Stimulated activated CD8-positive, alpha-beta memory T cell treated with anti-CD3 and anti-CD28 coated beads, Interleukin-12 subunit alpha, Interleukin-12 subunit beta, amount 100 ng/mL, for 4 hours (primary cell): ENCODE results near the gene TPD52L2.

Experiments used
- DNase-seq: peaks from one replicate; pipeline ENCODE4 v3.0.0-alpha.2; 2020; ENCODE audit warnings: low read depth

TPD52L2 gene

DNA sequence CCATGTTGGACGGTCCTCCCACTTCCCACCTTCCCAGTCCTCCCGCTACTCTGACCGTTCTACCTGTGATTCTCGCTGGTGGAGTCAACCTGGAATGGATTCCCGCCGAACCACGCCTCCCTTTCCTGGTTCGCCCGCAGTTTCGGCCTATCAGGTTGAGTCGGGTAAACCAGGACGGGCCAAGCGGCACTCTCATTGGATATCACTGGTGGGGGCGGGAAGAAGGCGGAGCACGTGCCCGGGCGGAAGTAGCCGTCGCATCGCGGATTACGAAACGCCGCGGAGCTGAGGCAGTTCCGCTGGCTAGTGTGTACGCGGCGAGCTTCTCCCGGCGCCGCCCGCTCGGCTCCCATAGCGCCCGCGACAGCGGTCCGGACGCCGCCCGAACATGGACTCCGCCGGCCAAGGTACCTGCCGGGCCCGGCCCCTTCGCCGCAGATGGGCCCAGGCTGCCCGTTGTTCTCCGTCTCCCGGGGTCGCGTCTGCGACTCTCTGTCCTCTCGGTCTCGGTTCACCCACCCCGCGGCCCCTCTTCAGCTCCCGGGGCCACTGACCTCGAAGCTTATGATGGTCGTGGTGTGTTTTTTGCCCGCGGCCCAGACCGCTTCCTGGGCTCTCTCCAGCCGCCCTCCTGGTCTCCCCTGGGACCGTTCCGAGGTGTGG is at the start of gene TPD52L2:
TPD52L2 (plus strand) TSS at position 293 of the 663 bp plus-strand sequence; CDS start at position 389, 96 bp downstream.
- DNase-seq: peak; percentile 94

DNA sequence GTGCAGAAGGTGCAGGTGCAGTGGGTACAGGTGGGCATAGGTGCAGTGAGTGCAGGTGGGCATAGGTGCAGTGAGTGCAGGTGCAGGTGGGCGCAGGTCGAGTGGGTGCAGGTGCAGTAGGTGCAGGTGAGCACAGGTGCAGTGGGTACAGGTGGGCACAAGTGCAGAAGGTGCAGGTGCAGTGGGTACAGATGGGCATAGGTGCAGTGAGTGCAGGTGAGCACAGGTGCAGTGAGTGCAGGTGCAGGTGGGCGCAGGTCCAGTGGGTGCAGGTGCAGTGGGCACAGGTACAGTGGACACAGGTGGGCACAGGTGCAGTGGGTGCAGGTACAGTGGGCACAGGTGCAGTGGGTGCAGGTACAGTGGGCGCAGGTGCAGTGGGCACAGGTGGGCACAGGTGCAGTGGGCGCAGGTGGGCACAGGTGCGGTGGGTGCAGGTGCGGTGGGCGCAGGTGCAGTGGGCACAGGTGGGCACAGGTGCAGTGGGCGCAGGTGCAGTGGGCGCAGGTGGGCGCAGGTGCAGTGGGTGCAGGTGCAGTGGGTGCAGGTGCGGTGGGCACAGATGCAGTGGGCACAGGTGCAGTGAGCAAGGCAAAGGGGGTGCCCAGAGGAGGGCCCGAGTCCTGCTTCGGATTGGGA is 49.3 kb upstream of the TPD52L2 start:
- no peak for DNase-seq

GRCh38 chr20:63819224-63819921 is 45.7 kb upstream of the TPD52L2 start:
- DNase-seq: no peak

DNA sequence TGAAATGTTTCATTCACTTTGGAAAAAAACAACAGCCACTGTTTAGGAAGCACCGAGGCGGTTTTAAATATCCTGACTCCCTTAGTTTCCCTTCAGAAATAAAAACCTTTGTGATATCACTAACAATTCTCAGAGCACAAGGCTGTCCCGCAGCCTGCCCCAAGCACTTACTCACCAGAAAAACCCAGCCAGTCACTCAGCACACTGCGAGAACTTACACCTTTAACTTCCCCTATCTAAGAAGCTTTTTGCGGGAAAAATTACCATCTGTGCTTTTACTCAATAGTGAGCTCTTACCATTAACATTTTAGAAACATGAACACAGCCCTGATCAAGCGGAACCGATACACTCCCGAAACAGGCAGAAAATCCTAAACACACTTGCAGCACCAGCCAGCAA is 43.3 kb upstream of the TPD52L2 start:
- no peak for DNase-seq

- DNase-seq: no peak
Observed at GRCh38 chr20:63822276-63822696, 42.8 kb upstream of the TPD52L2 start.

DNA sequence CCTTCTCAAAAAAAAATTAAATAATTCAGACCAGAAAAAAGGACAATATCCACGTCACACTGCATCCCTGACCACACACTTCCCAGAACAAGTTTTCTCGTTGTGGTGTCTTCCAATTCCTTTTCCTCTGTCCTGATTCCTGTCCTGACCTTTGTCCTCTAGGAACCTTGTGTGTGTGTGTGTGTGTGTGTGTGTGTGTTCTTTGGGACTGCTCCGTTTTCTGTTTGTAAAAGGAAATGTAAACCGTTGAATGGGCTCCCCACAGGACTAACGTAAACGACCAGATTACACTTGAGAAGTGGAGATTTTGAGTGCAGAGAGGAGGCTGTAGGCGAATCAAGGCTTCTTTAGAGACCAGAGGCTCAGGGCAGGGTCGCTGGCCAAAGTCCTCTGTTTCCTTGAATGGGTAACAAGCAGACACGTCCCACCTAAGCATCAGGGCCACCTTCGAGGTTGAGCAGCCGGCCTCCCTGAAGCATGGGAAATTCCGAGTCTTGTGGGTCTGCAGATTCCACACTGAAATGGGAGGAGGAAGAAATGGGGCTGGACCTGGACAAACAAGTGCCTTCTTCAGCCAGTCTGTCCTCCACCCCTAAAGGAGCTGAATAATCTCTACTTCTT is 41.3 kb upstream of the TPD52L2 start:
- no peak for DNase-seq

DNA sequence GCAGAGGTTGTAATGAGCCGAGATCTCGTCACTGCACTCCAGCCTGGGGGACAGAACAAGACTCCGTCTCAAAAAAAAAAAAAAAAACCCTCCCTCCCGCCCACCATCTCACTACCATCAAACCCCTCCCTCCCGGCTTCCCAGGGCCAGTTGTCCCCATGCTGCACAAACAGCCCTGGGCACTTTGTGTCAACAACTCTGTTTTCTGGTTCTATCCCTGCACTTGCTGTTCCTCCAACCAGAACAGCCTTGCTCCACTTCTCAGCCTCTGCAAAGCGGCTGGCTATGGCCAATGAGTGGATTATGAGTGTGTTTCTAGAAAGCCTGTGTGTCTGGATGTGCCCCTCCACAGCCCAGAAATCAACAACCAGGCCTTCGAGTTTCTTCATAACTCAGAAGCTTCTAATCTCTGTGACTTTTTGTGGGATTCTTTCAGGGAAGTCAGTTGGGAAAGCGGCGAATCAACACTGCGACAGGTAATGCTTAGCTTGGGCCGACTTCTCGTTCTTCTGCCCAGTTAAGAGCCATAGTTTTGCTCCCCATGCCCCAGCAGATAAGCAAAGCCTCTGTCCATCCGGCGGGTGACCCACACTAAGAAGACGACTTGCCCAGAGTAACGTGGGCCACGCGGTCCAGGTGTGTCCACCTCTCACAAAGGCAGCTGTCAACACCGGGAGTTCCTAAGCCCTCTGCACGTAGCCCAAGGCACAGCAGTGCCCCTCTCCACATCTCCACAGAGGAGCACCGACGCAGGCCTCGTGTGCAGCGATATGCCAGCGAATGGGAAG is 39.5 kb upstream of the TPD52L2 start:
- no peak for DNase-seq

- DNase-seq: no peak
Observed at GRCh38 chr20:63826753-63827152, 38.3 kb upstream of the TPD52L2 start.

- no peak for DNase-seq
Observed at GRCh38 chr20:63828124-63828523, 36.9 kb upstream of the TPD52L2 start.

DNA sequence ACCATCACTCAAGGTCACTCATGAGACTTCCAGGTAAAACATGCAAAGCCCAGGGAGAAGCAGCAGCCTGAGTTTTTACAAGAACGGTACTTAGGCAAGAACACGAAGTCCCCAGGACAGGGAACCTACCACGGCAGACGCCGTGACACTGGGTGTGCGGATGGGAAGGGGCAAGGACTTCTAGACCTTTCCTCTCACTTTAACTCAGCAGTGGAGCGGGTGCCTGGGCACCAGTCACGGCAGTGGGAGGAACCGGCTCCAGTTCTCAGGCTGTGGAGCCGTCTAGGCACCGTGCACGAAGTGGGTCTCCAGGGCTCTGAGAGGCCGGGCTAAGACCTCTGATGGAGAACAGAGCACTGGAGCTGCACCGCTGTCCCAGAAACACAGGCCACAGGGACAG is 36.5 kb upstream of the TPD52L2 start:
- no peak for DNase-seq

- DNase-seq: no peak
Observed at GRCh38 chr20:63828951-63829350, 36.1 kb upstream of the TPD52L2 start.

DNA sequence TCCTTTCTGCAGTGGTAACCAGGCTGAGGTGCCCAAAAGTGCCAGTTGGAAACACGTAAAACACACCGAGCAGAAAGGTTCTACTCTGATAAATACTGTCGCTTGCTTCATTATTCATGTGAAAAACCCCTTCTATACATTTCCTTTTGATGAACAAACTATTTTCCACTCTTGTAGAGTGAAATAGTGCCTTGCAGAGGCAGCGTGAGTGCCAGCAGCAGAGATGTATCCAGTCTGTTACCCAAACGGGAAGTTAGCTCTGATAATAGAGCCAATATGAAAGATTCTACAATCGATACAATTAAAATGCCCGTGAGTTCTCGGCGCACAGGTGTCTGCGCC is 35.5 kb upstream of the TPD52L2 start:
- no peak for DNase-seq

DNA sequence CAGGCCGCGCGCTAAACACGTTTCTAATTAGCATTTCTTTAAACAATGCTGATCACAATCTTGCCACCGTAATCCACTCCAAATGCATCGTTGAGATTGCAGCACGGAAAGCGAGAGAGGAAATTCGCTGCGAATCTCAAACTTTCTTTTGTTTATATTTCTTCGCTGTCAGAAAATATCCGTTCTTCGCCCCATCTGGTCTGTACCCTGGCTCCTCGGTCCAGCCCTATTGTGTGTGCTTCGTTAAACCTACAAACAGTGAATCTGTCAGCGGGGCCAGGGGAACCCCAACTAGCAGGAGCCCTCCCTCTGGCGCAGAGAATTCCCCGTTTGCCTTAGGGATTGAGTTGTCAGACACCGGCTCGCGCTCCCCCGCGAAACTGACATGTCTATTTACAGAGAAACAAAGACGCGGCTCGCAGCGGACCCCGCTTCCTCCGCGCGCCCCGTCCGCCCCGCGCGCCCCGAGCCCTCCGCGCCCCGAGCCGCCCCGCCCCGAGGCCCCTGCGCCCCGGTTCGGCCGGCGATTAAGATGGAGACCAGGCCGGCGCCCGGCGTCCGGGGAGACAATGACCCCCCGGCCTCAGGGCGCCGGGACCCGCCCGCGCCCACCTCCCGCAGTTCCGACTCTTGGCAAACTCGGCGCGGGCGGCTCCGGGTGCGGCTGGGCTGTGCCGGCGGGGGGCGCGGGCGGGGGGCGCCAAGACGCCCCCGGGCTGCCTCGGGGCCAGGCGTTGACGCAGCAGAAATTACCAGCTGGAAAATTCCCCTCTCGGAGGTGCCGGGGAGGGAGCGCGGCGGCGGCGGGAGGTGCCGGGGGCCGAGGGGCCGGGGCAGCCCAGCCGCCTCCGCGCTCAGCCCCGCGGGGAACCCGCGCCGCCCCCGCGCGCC is 34.9 kb upstream of the TPD52L2 start:
- no peak for DNase-seq

GRCh38 chr20:63830841-63831588 is 34.1 kb upstream of the TPD52L2 start, which contains the start of gene ZBTB46:
TSS of gene ZBTB46 (minus strand) at chr20:63831264. CDS start at chr20:63790757, 40,507 bp downstream.
- no peak for DNase-seq

GRCh38 chr20:63831646-63831992 is 33.5 kb upstream of the TPD52L2 start:
- no peak for DNase-seq

DNA sequence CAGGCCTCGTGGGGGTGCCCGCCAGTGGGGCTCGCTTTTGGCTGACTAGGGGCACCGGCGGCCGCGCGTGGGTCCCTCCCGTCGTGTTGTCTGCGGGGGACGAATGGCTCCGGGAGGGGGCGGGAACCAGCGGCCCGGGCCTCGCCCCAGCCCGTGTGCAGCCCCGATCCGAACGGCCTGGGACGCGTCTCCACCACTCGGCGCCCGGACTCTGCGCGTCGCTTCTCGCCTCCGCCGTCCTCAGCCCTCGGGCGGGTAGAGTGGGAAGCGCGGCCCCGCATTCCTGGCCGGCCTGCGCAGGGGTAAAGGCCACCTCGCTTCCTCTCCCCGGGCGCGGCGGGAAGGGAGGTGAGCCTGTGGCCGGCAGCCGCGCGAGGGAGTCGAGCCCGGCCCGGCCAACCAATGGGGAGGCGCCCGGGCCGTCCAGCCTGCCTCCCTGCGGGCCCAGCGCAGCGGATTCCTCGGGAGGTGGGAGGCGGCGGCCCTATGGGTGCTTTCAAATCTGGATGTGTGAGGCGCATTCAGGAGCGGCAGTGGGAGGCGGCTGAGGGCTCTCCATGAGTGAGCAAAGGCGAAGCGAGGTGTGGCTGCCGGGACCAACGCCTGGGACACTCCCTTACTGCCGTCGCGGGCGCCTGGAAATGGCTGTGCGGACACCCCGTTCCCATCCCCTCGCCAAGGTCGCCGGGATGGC is 32.9 kb upstream of the TPD52L2 start:
- no peak for DNase-seq

DNA sequence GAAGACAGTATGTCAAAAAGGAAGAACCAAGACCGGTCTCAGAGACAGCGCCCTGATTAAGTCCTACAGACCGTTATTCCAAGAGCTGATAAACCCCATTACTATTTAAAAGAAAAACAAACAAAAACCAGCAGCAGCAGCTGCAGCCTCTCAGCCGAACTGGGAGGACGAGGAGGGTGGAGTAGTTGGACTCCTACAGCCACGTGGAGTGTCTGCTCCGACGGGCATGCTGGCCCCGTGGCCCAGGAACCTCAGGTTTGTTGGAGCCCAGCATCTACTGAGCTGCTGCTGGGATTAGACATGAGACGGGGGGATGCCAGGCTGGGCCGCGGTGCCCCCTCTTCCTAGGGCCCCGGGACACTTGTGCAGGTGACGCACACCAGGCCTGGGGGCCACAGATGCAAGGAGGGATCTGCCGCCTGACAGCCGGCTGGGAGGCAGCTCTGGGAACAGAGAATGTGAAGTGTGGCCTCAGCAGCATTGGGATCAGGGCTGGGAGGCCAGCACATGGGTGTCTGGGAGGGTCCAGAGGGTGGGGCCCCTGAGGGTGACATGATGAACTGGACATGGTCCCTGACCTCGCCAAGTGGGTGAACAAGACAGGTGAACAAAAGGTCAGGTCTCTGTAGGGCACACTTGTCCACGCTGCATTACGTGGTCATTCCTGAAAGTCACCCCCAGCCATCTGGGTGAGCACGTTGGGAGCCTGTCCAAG is 31.1 kb upstream of the TPD52L2 start:
- no peak for DNase-seq

GRCh38 chr20:63834491-63834880 is 30.6 kb upstream of the TPD52L2 start:
- no peak for DNase-seq
